HuH-7.5 (cell line): Measurements from ENCODE around the gene CEP76.
"Not testable (repeated sequence)": the region's sequence is repeated elsewhere in the genome, so short reads cannot be mapped to it uniquely, and the experiment has no call there.

ENCODE experiments used
- DNase-seq: peaks from one replicate; pipeline ENCODE4 v3.0.0; 2011; ENCODE audit warnings: low spot score

Gene CEP76

GRCh38 chr18:12640881-12641200 is 61.7 kb downstream of the CEP76 start:
- DNase-seq = no peak

GRCh38 chr18:12639990-12640880 is 62.3 kb downstream of the CEP76 start:
- DNase-seq = peak; percentile 46

- no peak for DNase-seq
Observed at GRCh38 chr18:12638644-12639124, 63.8 kb downstream of the CEP76 start.

- no peak for DNase-seq
Observed at GRCh38 chr18:12637901-12638643, 64.5 kb downstream of the CEP76 start.

GRCh38 chr18:12637393-12637792 is 65.1 kb downstream of the CEP76 start:
- no peak for DNase-seq

GRCh38 chr18:12631831-12632477 is 70.6 kb downstream of the CEP76 start:
- no peak for DNase-seq

GRCh38 chr18:12630136-12630535 is 72.4 kb downstream of the CEP76 start:
- no peak for DNase-seq

GRCh38 chr18:12628706-12629702 is 73.5 kb downstream of the CEP76 start:
- DNase-seq = no peak

GRCh38 chr18:12627199-12627598 is 75.3 kb downstream of the CEP76 start:
- DNase-seq = not testable (repeated sequence)

GRCh38 chr18:12625241-12625640 is 77.3 kb downstream of the CEP76 start:
- no peak for DNase-seq
